ENCODE data around the gene SLC26A3.
A peak's percentile ranks its signal among the peaks of the same experiment; 100 is the strongest.

The SLC26A3 gene

GRCh38 chr7:107788216-107788615, 14.8 kb downstream of the SLC26A3 start:
- no peak overlapping the region for H3K4me3 Mint-ChIP-seq
- no peak overlapping the region for H3K27ac Mint-ChIP-seq
- ATAC-seq = no peak
- peaks cover 4% of the 10 kb centered on the region for H3K4me1 Mint-ChIP-seq
- H3K9me3 Mint-ChIP-seq = no peaks in the 10 kb centered on the region
- DNase-seq (ENCODE audit: low spot score in 2 of 2) = no peak
- no peaks in the 10 kb centered on the region for H3K36me3 Mint-ChIP-seq

GRCh38 chr7:107785926-107786325, 17.1 kb downstream of the SLC26A3 start:
- no peak for ATAC-seq
- H3K36me3 Mint-ChIP-seq = no peaks in the 10 kb centered on the region

GRCh38 chr7:107785170-107785569, 17.9 kb downstream of the SLC26A3 start:
- no peak for DNase-seq (ENCODE audit: low spot score in 2 of 2)
- Mint-ChIP-seq H3K4me3 (no peak overlapping the region), H3K9me3 (no peaks in the 10 kb centered on the region), H3K27ac (no peak overlapping the region), H3K36me3 (no peaks in the 10 kb centered on the region), H3K4me1 (peaks cover 4% of the 10 kb centered on the region)
- no peak for ATAC-seq

More at GRCh38 chr7:107785926-107786325, 17.1 kb downstream of the SLC26A3 start:
- Mint-ChIP-seq H3K4me3 (no peak overlapping the region), H3K27ac (no peak overlapping the region), H3K9me3 (no peaks in the 10 kb centered on the region), H3K4me1 (peaks cover 4% of the 10 kb centered on the region)
- DNase-seq (ENCODE audit: low spot score in 2 of 2) = no peak

- no peak for ATAC-seq
- DNase-seq (ENCODE audit: low spot score in 2 of 2) = no peak
- no peak overlapping the region for H3K4me3 Mint-ChIP-seq
- no peaks in the 10 kb centered on the region for H3K9me3 Mint-ChIP-seq
- H3K27ac Mint-ChIP-seq = no peak overlapping the region
- no peaks in the 10 kb centered on the region for H3K36me3 Mint-ChIP-seq
- H3K4me1 Mint-ChIP-seq = peaks cover 4% of the 10 kb centered on the region
These were observed 19.4 kb downstream of the SLC26A3 start for GRCh38 chr7:107783648-107784047.

- no peak for DNase-seq (ENCODE audit: low spot score in 2 of 2)
- no peaks in the 10 kb centered on the region for H3K9me3 Mint-ChIP-seq
- peaks cover 4% of the 10 kb centered on the region for H3K4me1 Mint-ChIP-seq
- no peaks in the 10 kb centered on the region for H3K36me3 Mint-ChIP-seq
- no peak for ATAC-seq
- H3K27ac Mint-ChIP-seq = no peak overlapping the region
- no peak overlapping the region for H3K4me3 Mint-ChIP-seq
These were observed 20.6 kb downstream of the SLC26A3 start for GRCh38 chr7:107782374-107782773.

- no peak for DNase-seq (ENCODE audit: low spot score in 2 of 2)
- no peak overlapping the region for H3K27ac Mint-ChIP-seq
- H3K36me3 Mint-ChIP-seq = no peaks in the 10 kb centered on the region
- no peak overlapping the region for H3K4me3 Mint-ChIP-seq
- H3K9me3 Mint-ChIP-seq = no peaks in the 10 kb centered on the region
- no peaks in the 10 kb centered on the region for H3K4me1 Mint-ChIP-seq
- ATAC-seq = no peak
These were observed 23.4 kb downstream of the SLC26A3 start for GRCh38 chr7:107779647-107780099.

- no peak overlapping the region for H3K27ac Mint-ChIP-seq
These were observed 24.7 kb downstream of the SLC26A3 start for GRCh38 chr7:107778283-107778682.

GRCh38 chr7:107777702-107778101, 25.3 kb downstream of the SLC26A3 start:
- H3K4me3 Mint-ChIP-seq = no peak overlapping the region
- H3K36me3 Mint-ChIP-seq = no peaks in the 10 kb centered on the region
- no peaks in the 10 kb centered on the region for H3K4me1 Mint-ChIP-seq
- no peaks in the 10 kb centered on the region for H3K9me3 Mint-ChIP-seq
- DNase-seq (ENCODE audit: low spot score in 2 of 2) = no peak
- ATAC-seq = no peak
- no peak overlapping the region for H3K27ac Mint-ChIP-seq

More at GRCh38 chr7:107778283-107778682, 24.7 kb downstream of the SLC26A3 start:
- ATAC-seq (no peak), DNase-seq (ENCODE audit: low spot score in 2 of 2) (no peak)
- Mint-ChIP-seq H3K9me3 (no peaks in the 10 kb centered on the region), H3K4me1 (no peaks in the 10 kb centered on the region), H3K4me3 (no peak overlapping the region), H3K36me3 (no peaks in the 10 kb centered on the region)

GRCh38 chr7:107773027-107773426, 30.0 kb downstream of the SLC26A3 start:
- Mint-ChIP-seq H3K9me3 (no peaks in the 10 kb centered on the region), H3K27ac (no peak overlapping the region), H3K36me3 (no peaks in the 10 kb centered on the region), H3K4me3 (no peak overlapping the region), H3K4me1 (no peaks in the 10 kb centered on the region)
- no peak for DNase-seq (ENCODE audit: low spot score in 2 of 2)
- no peak for ATAC-seq

- no peak for DNase-seq (ENCODE audit: low spot score in 2 of 2)
- Mint-ChIP-seq H3K27ac (no peak overlapping the region), H3K4me3 (no peak overlapping the region), H3K36me3 (no peaks in the 10 kb centered on the region), H3K9me3 (no peaks in the 10 kb centered on the region), H3K4me1 (peaks cover 8% of the 10 kb centered on the region)
- no peak for ATAC-seq
These were observed 34.8 kb downstream of the SLC26A3 start for GRCh38 chr7:107768263-107768662.

- H3K27ac Mint-ChIP-seq = no peak overlapping the region
- no peaks in the 10 kb centered on the region for H3K36me3 Mint-ChIP-seq
- no peak for DNase-seq (ENCODE audit: low spot score in 2 of 2)
- H3K4me1 Mint-ChIP-seq = peaks cover 8% of the 10 kb centered on the region
- no peak for ATAC-seq
- H3K4me3 Mint-ChIP-seq = no peak overlapping the region
- no peaks in the 10 kb centered on the region for H3K9me3 Mint-ChIP-seq
These were observed 35.6 kb downstream of the SLC26A3 start for GRCh38 chr7:107767391-107767790.

- ATAC-seq (peak; percentile 21), DNase-seq (ENCODE audit: low spot score in 2 of 2) (no peak)
- H3K4me1 Mint-ChIP-seq = peaks cover 11% of the 10 kb centered on the region
- H3K36me3 Mint-ChIP-seq = peaks cover 80% of the 10 kb centered on the region
- no peaks in the 10 kb centered on the region for H3K9me3 Mint-ChIP-seq
- no peak overlapping the region for H3K4me3 Mint-ChIP-seq
- H3K27ac Mint-ChIP-seq = peak overlapping the region; percentile 73
These were observed 44.4 kb downstream of the SLC26A3 start for GRCh38 chr7:107758667-107759066.

GRCh38 chr7:107754642-107755041, 48.4 kb downstream of the SLC26A3 start:
- peaks cover 100% of the 10 kb centered on the region for H3K36me3 Mint-ChIP-seq
- no peak overlapping the region for H3K27ac Mint-ChIP-seq
- no peaks in the 10 kb centered on the region for H3K9me3 Mint-ChIP-seq
- H3K4me1 Mint-ChIP-seq = peaks cover 18% of the 10 kb centered on the region
- no peak for ATAC-seq
- H3K4me3 Mint-ChIP-seq = no peak overlapping the region
- DNase-seq (ENCODE audit: low spot score in 2 of 2) = no peak

GRCh38 chr7:107751113-107751512, 51.9 kb downstream of the SLC26A3 start:
- Mint-ChIP-seq H3K4me3 (no peak overlapping the region), H3K36me3 (peaks cover 91% of the 10 kb centered on the region), H3K27ac (peak overlapping the region; percentile 37), H3K4me1 (peaks cover 22% of the 10 kb centered on the region), H3K9me3 (no peaks in the 10 kb centered on the region)
- ATAC-seq (no peak), DNase-seq (ENCODE audit: low spot score in 2 of 2) (no peak)

GRCh38 chr7:107746006-107746405, 57.0 kb downstream of the SLC26A3 start:
- H3K4me1 Mint-ChIP-seq = peaks cover 40% of the 10 kb centered on the region
- H3K27ac Mint-ChIP-seq = peak overlapping the region; percentile 100
- peaks cover 68% of the 10 kb centered on the region for H3K36me3 Mint-ChIP-seq
- DNase-seq (ENCODE audit: low spot score in 2 of 2) = no peak
- H3K4me3 Mint-ChIP-seq = peak overlapping the region; percentile 92
- no peaks in the 10 kb centered on the region for H3K9me3 Mint-ChIP-seq
- ATAC-seq = no peak

GRCh38 chr7:107744345-107744750, 58.7 kb downstream of the SLC26A3 start:
- Mint-ChIP-seq H3K36me3 (peaks cover 52% of the 10 kb centered on the region), H3K27ac (peak overlapping the region; percentile 100), H3K9me3 (no peaks in the 10 kb centered on the region), H3K4me3 (peak overlapping the region; percentile 92), H3K4me1 (peaks cover 40% of the 10 kb centered on the region)
- ATAC-seq (peak; percentile 60), DNase-seq (ENCODE audit: low spot score in 2 of 2) (no peak)

Measured in stimulated activated effector memory CD8-positive, alpha-beta T cell treated with anti-CD3 and anti-CD28 coated beads, Interleukin-12 subunit alpha, Interleukin-12 subunit beta, amount 100 ng/mL, for 72 hours (primary cell).